HepG2 (cell line): ENCODE measurements around the gene RFTN1.

Experiments used
- ATF2 ChIP-seq: sonication (generic); formaldehyde crosslinking; IDR thresholded peaks from 2 replicates; pipeline ENCODE4 v1.4.0; 2020; ENCODE audit warnings: missing genetic modification reagents
- BCL6 ChIP-seq: IDR thresholded peaks from 2 replicates; pipeline ENCODE4 v1.6.1; 2016; ENCODE audit warnings: missing genetic modification reagents, missing compliant biosample characterization
- KLF6 ChIP-seq: IDR thresholded peaks from 2 replicates; pipeline ENCODE4 v1.8.0; 2016; ENCODE audit warnings: missing biosample characterization, missing genetic modification reagents
- SP5 ChIP-seq: IDR thresholded peaks from 2 replicates; pipeline ENCODE4 v1.6.1; 2016; ENCODE audit warnings: low read depth, borderline replicate concordance
- TP53 ChIP-seq: sonication (generic); formaldehyde crosslinking; conservative IDR thresholded peaks from 2 replicates; pipeline ENCODE4 v1.4.0; 2020; ENCODE audit warnings: missing genetic modification reagents
- ZNF230 ChIP-seq: sonication (generic); formaldehyde crosslinking; IDR thresholded peaks from 2 replicates; pipeline ENCODE4 v1.4.0; 2020; ENCODE audit warnings: mild to moderate bottlenecking, missing genetic modification reagents
- TF ChIP-seq, protein P1 (sequence below): sonication (generic); formaldehyde crosslinking; IDR thresholded peaks from 2 replicates; pipeline ENCODE4 v1.4.0; 2020; ENCODE audit warnings: missing genetic modification reagents, borderline replicate concordance
- TF ChIP-seq, protein P2 (sequence below): sonication (generic); formaldehyde crosslinking; IDR thresholded peaks from 2 replicates; pipeline ENCODE4 v1.4.0; 2020; ENCODE audit warnings: missing genetic modification reagents

GRCh38 chr3:16300881-16301359 is 212.6 kb downstream of the RFTN1 start:
- no peak for TF ChIP-seq ZNF230 (CRISPR knock-in tag)
- TF ChIP-seq, protein P1, sequence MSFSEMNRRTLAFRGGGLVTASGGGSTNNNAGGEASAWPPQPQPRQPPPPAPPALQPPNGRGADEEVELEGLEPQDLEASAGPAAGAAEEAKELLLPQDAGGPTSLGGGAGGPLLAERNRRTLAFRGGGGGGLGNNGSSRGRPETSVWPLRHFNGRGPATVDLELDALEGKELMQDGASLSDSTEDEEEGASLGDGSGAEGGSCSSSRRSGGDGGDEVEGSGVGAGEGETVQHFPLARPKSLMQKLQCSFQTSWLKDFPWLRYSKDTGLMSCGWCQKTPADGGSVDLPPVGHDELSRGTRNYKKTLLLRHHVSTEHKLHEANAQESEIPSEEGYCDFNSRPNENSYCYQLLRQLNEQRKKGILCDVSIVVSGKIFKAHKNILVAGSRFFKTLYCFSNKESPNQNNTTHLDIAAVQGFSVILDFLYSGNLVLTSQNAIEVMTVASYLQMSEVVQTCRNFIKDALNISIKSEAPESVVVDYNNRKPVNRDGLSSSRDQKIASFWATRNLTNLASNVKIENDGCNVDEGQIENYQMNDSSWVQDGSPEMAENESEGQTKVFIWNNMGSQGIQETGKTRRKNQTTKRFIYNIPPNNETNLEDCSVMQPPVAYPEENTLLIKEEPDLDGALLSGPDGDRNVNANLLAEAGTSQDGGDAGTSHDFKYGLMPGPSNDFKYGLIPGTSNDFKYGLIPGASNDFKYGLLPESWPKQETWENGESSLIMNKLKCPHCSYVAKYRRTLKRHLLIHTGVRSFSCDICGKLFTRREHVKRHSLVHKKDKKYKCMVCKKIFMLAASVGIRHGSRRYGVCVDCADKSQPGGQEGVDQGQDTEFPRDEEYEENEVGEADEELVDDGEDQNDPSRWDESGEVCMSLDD (CRISPR knock-in tag): no peak
- TF ChIP-seq TP53 (CRISPR knock-in tag): no peak
- no peak for TF ChIP-seq SP5
- no peak for TF ChIP-seq KLF6
- TF ChIP-seq ATF2 (CRISPR knock-in tag): no peak
- no peak for TF ChIP-seq BCL6
- TF ChIP-seq, protein P2, sequence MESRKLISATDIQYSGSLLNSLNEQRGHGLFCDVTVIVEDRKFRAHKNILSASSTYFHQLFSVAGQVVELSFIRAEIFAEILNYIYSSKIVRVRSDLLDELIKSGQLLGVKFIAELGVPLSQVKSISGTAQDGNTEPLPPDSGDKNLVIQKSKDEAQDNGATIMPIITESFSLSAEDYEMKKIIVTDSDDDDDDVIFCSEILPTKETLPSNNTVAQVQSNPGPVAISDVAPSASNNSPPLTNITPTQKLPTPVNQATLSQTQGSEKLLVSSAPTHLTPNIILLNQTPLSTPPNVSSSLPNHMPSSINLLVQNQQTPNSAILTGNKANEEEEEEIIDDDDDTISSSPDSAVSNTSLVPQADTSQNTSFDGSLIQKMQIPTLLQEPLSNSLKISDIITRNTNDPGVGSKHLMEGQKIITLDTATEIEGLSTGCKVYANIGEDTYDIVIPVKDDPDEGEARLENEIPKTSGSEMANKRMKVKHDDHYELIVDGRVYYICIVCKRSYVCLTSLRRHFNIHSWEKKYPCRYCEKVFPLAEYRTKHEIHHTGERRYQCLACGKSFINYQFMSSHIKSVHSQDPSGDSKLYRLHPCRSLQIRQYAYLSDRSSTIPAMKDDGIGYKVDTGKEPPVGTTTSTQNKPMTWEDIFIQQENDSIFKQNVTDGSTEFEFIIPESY (CRISPR knock-in tag): no peak
